ENCODE measurements around the gene CAMK1D.

CAMK1D gene

DNA sequence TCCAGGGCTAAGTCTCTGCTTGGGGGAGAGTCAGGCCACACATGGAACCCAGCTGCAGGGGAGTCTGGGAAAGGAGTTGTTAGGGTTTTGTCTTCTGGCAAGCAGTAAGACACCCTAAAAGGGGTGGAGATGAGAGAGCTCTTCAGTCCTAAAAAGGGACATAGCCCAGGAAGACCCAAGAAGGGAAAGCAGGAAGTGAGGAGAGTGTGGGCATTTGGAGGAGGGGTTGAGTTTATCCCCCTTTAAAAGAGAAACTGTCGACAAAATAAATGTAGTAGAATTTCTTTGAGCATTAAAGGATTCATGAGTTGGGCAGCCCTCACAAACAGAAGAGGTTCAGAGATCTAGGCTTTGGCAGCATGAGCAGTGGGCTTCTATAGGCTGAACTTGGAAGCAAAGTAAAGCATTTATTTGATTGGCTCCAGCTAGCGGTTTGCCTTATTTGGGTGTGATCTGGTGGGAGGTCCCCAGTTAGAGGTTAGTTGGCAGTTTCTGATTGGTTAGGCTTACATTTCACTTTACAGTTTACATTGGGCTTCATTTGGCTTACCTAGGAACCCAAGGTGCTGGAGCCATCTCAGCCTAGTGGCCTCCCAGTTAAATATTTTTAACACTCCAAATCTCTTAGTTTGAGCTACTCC is 246.7 kb downstream of the CAMK1D start:
- no peak overlapping the region for H3K4me3 ChIP-seq (ENCODE audit: low read depth, low read length)
- no peak for DNase-seq (ENCODE audit: low read depth)

GRCh38 chr10:12597176-12597575 is 247.8 kb downstream of the CAMK1D start:
- DNase-seq (ENCODE audit: low read depth): no peak
- H3K4me3 ChIP-seq (ENCODE audit: low read depth, low read length): no peak overlapping the region

- no peak for DNase-seq (ENCODE audit: low read depth)
- no peak overlapping the region for H3K4me3 ChIP-seq (ENCODE audit: low read depth, low read length)
These were observed 248.7 kb downstream of the CAMK1D start for GRCh38 chr10:12597788-12598765.

- H3K4me3 ChIP-seq (ENCODE audit: low read depth, low read length): no peak overlapping the region
- no peak for DNase-seq (ENCODE audit: low read depth)
These were observed 251.3 kb downstream of the CAMK1D start for GRCh38 chr10:12600652-12601051.

DNA sequence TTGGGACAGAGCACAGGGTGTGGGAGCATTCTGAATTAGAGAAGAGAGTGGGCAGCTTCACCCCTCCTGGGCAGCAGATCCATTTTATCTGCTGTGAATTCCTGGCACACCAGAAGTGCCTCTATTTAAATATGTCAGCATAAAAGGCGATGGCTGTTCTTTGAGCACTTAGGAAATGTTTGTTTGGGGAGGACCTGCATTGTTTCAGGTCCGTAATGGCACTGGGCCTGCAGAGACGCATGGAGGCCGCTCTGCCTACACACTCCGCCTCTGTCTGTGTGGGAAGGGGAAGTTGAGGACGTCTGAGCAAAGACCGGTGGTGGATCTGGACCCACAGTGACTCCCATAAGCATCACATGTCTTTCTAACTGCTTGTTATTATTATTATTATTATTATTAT is 253.2 kb downstream of the CAMK1D start:
- no peak overlapping the region for H3K4me3 ChIP-seq (ENCODE audit: low read depth, low read length)
- no peak for DNase-seq (ENCODE audit: low read depth)

- no peak for DNase-seq (ENCODE audit: low read depth)
- no peak overlapping the region for H3K4me3 ChIP-seq (ENCODE audit: low read depth, low read length)
These were observed 254.6 kb downstream of the CAMK1D start for GRCh38 chr10:12603766-12604470.

DNA sequence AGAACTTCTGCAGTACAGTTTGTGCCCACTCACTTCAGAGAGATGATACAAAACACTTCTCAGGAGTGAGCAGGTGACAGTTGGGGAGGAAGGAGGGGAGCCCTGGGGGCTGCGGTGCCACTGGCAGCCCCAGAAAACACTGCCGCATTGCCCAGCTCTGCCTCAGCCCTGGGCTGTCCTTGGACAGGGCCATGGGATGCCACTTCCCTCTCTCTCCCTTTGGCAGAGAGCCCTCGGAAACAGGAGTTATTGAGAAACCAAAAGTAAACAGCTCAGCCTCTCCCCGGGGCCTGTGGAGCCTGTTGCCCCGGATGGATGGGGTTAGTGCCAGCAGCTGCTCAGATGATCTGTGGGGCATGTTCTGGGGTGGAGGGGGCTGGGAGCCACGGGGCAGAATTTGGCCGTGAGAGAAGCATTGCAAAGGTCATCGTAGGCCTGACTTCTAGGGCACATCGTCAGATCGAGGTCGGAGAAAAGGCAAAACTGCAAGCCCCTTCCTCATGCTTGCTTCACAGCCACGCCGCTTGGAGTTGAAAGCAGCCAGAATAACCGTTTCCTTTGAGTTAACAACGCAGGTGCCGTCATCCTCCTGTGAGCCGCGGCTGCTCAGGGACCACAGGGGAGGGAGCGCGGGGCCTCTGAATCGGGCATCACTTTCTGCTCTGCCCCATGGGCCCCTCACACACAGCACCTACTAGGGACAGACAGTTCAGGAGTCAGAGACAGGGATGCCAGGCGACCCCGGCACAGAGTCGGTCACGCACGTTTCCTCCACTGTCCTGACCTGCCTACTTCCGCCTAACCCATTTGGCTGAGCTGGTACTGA is 256.4 kb downstream of the CAMK1D start:
- DNase-seq (ENCODE audit: low read depth): no peak
- no peak overlapping the region for H3K4me3 ChIP-seq (ENCODE audit: low read depth, low read length)

GRCh38 chr10:12606461-12606860 is 257.1 kb downstream of the CAMK1D start:
- H3K4me3 ChIP-seq (ENCODE audit: low read depth, low read length): no peak overlapping the region
- DNase-seq (ENCODE audit: low read depth): no peak

GRCh38 chr10:12608761-12609160 is 259.4 kb downstream of the CAMK1D start:
- no peak for DNase-seq (ENCODE audit: low read depth)
- H3K4me3 ChIP-seq (ENCODE audit: low read depth, low read length): no peak overlapping the region

DNA sequence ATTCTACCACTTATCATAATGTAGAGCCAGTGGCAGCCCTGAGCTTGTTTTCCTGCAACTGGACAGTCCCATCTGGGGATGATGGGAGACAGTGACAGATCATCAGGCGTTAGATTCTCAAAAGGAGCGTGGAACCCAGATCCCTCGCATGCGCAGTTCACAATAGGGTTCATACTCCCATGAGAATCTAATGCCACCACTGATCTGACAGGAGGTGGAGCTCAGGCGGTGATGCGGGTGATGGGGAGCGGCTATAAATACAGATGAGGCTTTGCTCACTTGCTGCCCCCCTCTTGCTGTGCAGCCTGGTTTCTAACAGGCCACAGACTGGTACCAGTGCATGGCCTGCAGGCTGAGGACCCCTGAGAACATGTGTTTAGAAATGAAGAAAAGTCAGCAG is 260.1 kb downstream of the CAMK1D start:
- no peak for DNase-seq (ENCODE audit: low read depth)
- no peak overlapping the region for H3K4me3 ChIP-seq (ENCODE audit: low read depth, low read length)

DNA sequence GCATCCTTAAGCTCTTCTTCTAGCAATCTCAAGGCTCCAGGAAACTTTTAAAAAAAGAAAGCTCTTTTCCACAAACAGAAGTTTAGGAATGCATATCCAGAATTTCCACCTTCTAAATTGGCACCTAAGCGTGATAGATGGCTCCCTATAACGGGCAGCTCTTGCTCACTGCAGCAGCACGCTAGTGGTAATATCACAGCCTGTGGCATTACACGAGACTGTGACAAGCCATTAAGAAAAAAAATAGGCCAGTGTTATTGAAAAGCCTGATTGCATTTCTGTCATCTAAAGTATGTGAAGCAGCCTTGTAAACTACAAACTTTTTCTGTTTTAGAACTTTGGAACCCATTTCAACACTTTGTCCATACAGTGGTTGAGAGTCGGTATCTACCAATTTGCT is 263.8 kb downstream of the CAMK1D start:
- H3K4me3 ChIP-seq (ENCODE audit: low read depth, low read length): no peak overlapping the region
- DNase-seq (ENCODE audit: low read depth): no peak

GRCh38 chr10:12614177-12614995 is 265.0 kb downstream of the CAMK1D start:
- DNase-seq (ENCODE audit: low read depth): no peak
- H3K4me3 ChIP-seq (ENCODE audit: low read depth, low read length): no peak overlapping the region

- H3K4me3 ChIP-seq (ENCODE audit: low read depth, low read length): no peak overlapping the region
- no peak for DNase-seq (ENCODE audit: low read depth)
These were observed 266.2 kb downstream of the CAMK1D start for GRCh38 chr10:12615296-12616220.

- no peak for DNase-seq (ENCODE audit: low read depth)
- no peak overlapping the region for H3K4me3 ChIP-seq (ENCODE audit: low read depth, low read length)
These were observed 268.1 kb downstream of the CAMK1D start for GRCh38 chr10:12617191-12618175.

- DNase-seq (ENCODE audit: low read depth): no peak
- H3K4me3 ChIP-seq (ENCODE audit: low read depth, low read length): no peak overlapping the region
These were observed 272.7 kb downstream of the CAMK1D start for GRCh38 chr10:12622016-12622415.

DNA sequence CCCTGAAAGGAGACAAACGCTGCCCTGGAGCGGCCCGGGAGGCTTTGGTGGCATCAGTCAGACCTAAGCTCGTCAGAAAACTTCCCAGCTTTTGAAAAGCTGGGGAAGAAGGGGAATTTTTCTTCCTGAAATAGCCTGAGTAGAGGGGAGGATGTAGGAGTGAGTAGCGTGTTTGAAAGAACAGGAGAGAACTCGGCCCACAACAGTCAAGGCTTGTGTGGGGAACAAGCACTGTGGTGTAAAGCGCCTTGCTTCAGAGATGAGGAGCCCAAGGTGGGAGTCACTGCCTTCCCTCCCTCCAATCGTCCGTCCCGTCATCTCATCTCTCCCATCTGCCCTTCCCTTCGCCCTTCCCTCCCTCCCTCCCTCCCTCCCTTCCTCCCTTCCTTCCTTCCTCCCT is 273.3 kb downstream of the CAMK1D start:
- H3K4me3 ChIP-seq (ENCODE audit: low read depth, low read length): no peak overlapping the region
- DNase-seq (ENCODE audit: low read depth): no peak

Data from skeletal muscle cell (primary cell).